Activated T-cell treated with anti-CD3 and anti-CD28 coated beads for 1 hour (primary cell): ENCODE results near the gene SND1.

Experiments
- DNase-seq: peaks from one replicate; pipeline ENCODE4 v3.0.0-alpha.2; 2020; ENCODE audit warnings: low read depth

SND1 gene

GRCh38 chr7:128139406-128139805 is 487.4 kb downstream of the SND1 start:
- no peak for DNase-seq

GRCh38 chr7:128141683-128142195 is 489.7 kb downstream of the SND1 start:
- DNase-seq = no peak
